ENCODE results near the gene GZF1.

The GZF1 gene

GRCh38 chr20:23403751-23404150, 41.8 kb downstream of the GZF1 start:
- H3K4me1 ChIP-seq: peaks cover 0 to 6% (median 2%) of the 10 kb centered on the region in 4 donors
- peaks cover 0 to 13% (median 12%) of the 10 kb centered on the region in 3 donors for H3K36me3 ChIP-seq
- no peak overlapping the region for H3K4me3 ChIP-seq
- no peaks in the 10 kb centered on the region for H3K27me3 ChIP-seq
- DNase-seq: no peak
- intact Hi-C loops (cut with DNase I; ENCODE audit: low total_unique reads): no loop called here
- TF ChIP-seq CTCF (IDR thresholded peaks at IDR 0.05): no peak
- H3K27ac ChIP-seq: no peak overlapping the region
- no peaks in the 10 kb centered on the region for H3K9me3 ChIP-seq

GRCh38 chr20:23404196-23404595, 42.2 kb downstream of the GZF1 start:
- TF ChIP-seq CTCF (IDR thresholded peaks at IDR 0.05): no peak

GRCh38 chr20:23406880-23407279, 44.9 kb downstream of the GZF1 start:
- Histone ChIP-seq H3K27ac (no peak overlapping the region), H3K4me1 (peaks cover 0 to 7% (median 2%) of the 10 kb centered on the region in 4 donors), H3K4me3 (no peak overlapping the region), H3K27me3 (no peaks in the 10 kb centered on the region), H3K36me3 (peaks cover 0 to 5% (median 0%) of the 10 kb centered on the region in 3 donors), H3K9me3 (no peaks in the 10 kb centered on the region)
- no peak for TF ChIP-seq CTCF (IDR thresholded peaks at IDR 0.05)
- intact Hi-C loops (cut with DNase I; ENCODE audit: low total_unique reads): no loop called here
- DNase-seq: no peak

More at GRCh38 chr20:23404196-23404595, 42.2 kb downstream of the GZF1 start:
- no peak for DNase-seq
- no peak overlapping the region for H3K27ac ChIP-seq
- no peak overlapping the region for H3K4me3 ChIP-seq
- intact Hi-C loops (cut with DNase I; ENCODE audit: low total_unique reads): no loop called here
- H3K4me1 ChIP-seq: peaks cover 0 to 6% (median 2%) of the 10 kb centered on the region in 4 donors
- no peaks in the 10 kb centered on the region for H3K27me3 ChIP-seq
- no peaks in the 10 kb centered on the region for H3K9me3 ChIP-seq
- H3K36me3 ChIP-seq: peaks cover 0 to 13% (median 12%) of the 10 kb centered on the region in 3 donors

- Histone ChIP-seq H3K27ac (no peak overlapping the region), H3K27me3 (no peaks in the 10 kb centered on the region), H3K4me3 (no peak overlapping the region), H3K36me3 (no peaks in the 10 kb centered on the region), H3K9me3 (no peaks in the 10 kb centered on the region), H3K4me1 (peaks cover 0 to 11% (median 2%) of the 10 kb centered on the region in 4 donors)
- no peak for DNase-seq
- no peak for TF ChIP-seq CTCF (IDR thresholded peaks at IDR 0.05)
- intact Hi-C loops (cut with DNase I; ENCODE audit: low total_unique reads): no loop called here
These were observed 45.9 kb downstream of the GZF1 start for GRCh38 chr20:23407781-23408464.

- intact Hi-C loops (cut with DNase I; ENCODE audit: low total_unique reads): no loop called here
- Histone ChIP-seq H3K4me1 (peaks cover 0 to 10% (median 2%) of the 10 kb centered on the region in 4 donors), H3K9me3 (no peaks in the 10 kb centered on the region), H3K36me3 (no peaks in the 10 kb centered on the region), H3K27ac (no peak overlapping the region), H3K27me3 (no peaks in the 10 kb centered on the region), H3K4me3 (no peak overlapping the region)
- no peak for TF ChIP-seq CTCF (IDR thresholded peaks at IDR 0.05)
- DNase-seq: no peak
These were observed 47.0 kb downstream of the GZF1 start for GRCh38 chr20:23408957-23409356.
